ENCODE measurements around the gene TNS3.
"Not testable (repeated sequence)": the region's sequence is repeated elsewhere in the genome, so short reads cannot be mapped to it uniquely, and the experiment has no call there.

Gene TNS3

GRCh38 chr7:47262160-47262559, 319.8 kb downstream of the TNS3 start:
- not testable (repeated sequence) for DNase-seq (ENCODE audit: low read depth in 3 of 3)

GRCh38 chr7:47260270-47260669, 321.6 kb downstream of the TNS3 start:
- no peak for DNase-seq (ENCODE audit: low read depth in 3 of 3)

- no peak for DNase-seq (ENCODE audit: low read depth in 3 of 3)
Observed at GRCh38 chr7:47259682-47260081, 322.2 kb downstream of the TNS3 start.

- no peak for DNase-seq (ENCODE audit: low read depth in 3 of 3)
Observed at GRCh38 chr7:47258798-47259197, 323.1 kb downstream of the TNS3 start.

DNA sequence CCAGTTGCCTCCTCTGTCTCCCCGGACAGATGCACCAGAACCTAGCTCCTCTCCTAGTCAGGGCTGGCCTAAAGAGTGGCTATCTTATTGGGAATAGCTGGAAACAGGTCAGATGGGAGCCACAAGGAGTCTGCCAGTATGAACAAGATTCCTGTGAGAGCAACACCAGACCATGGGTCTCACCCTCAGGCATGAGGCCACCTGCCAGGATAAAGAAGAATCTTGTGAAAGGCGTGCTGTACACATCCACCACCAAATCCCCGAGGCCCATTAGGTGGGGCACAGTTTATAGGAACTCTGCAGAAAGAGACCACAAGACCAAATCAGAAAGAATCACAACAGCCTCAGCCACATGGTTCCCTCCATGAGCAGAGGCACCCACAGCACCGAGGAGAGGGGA, 325.9 kb downstream of the TNS3 start:
- DNase-seq (ENCODE audit: low read depth in 3 of 3), result no peak

- DNase-seq (ENCODE audit: low read depth in 3 of 3), result no peak
Observed at GRCh38 chr7:47255441-47255840, 326.5 kb downstream of the TNS3 start.

DNA sequence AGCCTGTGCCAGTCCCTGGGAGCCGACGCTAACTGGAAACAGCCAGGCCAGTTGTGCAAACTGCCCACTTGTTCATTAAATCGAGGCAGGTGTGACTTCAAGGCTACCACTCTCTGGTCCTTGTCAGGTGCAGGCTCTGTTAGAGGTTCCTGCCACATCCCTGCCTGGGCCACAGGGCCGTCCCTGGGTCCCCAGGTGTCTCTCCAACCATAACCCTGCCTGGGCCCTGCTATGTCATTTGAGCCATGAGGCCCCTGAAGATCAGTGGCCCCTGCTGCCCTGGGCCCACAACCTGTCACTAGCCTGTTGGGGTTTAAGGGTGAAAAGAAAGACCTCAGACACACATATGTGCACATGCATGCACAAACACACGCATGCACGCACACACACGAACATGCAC, 326.9 kb downstream of the TNS3 start:
- DNase-seq (ENCODE audit: low read depth in 3 of 3), result no peak

- DNase-seq (ENCODE audit: low read depth in 3 of 3), result peak in 2 of 3 experiments; percentile 5 to 26
Observed at GRCh38 chr7:47254081-47254977, 327.6 kb downstream of the TNS3 start.

DNA sequence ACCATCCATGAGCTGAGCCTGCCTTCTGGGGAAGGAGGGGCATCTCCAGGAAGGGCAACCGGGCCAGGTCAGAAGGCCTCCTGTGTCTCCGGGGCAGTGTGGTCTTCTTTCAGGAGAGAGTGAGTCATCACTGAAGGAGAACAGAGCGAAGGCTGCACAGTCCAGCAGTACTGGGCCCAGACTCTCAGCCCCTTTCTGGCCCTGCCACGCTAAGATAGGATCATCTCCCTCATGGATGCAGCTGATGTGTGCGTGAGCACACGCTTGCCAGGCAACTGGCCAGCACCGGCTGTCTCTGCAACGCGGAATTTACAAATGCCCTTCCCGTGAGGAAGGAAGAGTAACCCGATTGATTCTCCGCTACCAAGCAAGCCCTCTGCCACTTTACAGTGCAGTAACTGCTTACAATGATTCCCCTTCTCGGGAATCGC, 328.2 kb downstream of the TNS3 start:
- DNase-seq (ENCODE audit: low read depth in 3 of 3), result no peak

DNA sequence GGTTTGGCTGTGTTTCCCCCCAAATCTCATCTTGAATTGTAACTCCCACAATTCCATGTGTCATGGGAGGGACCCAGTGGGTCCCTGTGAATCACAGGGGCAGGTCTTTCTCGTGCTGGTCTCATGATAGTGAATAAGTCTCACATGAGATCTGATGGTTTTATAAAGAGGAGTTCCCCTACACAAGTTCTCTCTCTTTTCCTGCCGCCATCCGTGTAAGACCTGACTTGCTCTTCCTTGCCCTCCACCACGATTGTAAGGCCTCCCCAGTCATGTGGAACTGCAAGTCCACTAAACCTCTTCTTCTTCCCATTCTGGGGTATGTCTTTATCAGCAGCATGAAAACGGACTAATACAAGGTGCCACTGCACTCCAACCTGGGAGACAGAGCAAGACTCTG, 329.2 kb downstream of the TNS3 start:
- no peak for DNase-seq (ENCODE audit: low read depth in 3 of 3)

DNA sequence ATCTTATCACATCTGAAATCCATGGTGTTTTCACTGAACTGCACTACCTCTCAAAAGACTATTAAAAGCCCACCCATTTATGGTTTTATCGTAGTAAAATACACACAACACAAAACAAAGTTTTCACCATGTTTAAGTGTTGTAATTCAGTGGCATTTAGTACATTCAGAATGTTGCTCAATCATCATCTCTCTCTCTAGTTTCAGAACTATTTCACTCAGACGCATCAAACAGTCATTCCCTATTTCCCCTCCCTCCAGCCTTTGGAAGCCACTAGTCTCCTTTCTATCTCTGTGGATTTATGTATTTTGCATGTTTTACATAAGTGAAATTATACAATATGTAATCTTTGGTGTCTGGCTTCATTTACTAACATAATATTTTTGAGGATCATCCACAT, 332.6 kb downstream of the TNS3 start:
- no peak for DNase-seq (ENCODE audit: low read depth in 3 of 3)

DNA sequence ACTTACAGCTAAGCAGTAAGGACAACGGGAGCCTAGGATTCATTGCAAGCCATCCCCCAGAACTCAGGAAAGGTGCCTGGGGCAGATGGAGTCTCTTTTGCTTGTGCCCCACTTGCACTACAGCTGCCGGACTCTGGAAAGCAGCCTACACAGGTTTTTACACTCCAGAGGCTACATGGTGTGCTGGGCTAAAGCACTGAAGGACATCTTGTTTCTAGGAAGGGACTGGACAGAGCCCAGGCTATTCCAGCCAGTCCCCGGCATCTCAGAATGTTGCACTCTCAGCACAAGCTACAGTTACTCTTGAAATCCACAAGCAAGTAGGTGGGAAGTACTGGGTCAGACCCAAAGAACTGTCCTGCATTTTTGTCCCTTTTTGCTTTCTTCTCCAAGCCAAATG, 333.1 kb downstream of the TNS3 start:
- DNase-seq (ENCODE audit: low read depth in 3 of 3), result no peak

- DNase-seq (ENCODE audit: low read depth in 3 of 3), result no peak
Observed at GRCh38 chr7:47247132-47247531, 334.8 kb downstream of the TNS3 start.

DNA sequence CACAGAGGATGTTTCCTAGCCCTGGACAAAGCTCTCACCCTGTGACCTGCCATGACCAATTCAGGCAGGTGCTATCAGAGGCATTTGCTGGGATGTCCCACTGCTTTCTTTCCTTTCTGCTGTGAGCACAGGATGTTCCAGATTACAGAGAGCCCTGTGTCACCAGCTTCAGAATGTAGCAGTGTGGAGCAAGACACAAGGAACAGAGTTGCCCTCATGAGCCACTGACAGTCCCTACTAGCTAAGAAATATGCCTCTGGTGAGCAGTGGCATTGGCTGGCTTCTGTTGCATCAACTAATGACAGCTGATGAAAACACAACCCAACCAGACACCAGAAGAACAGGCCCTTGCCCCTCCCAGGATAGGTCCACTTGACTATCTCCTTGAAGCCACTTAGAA, 337.2 kb downstream of the TNS3 start:
- no peak for DNase-seq (ENCODE audit: low read depth in 3 of 3)

DNA sequence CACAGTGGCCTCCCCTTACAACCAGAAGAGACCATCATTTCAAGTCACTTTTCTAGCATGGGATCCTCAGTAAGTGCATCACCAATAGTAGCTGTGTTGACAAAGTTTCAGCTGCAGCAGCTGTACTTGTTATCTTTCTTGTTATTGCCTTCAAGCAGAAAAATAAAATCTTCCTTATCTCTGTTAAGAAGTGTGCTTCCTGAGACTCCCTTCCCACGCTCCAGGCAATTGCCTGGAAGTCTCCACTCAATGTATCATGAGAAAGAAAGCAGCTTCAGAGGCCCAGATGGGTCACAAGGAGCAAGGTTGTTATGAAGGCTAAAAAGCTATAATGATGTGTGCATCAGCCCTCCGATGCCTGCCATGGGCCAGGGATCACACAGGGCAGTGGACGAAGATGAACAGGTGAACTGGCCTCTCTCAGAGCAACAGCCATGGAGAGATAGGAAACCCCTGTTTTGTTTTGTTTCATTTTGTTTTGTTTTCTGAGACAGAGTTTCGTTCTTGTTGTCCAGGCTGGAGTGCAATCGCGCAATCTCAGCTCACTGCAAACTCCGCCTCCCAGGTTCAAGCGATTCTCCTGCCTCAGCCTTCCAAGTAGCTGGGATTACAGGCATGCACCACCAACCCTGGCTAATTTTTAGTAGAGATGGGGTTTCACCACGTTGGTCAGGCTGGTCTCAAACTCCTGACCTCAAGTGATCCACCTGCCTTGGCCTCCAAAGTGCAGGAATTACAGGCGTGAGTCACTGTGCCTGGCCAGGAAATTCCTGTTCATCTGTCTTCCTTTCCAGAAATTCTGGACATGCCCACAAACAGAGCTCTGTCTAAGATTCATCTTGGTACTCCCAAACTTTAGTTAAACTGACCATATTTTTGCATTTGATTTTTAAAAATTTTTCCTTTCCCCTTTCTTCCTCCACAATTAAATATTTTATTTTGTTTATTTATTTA, 340.5 kb downstream of the TNS3 start:
- DNase-seq (ENCODE audit: low read depth in 3 of 3), result no peak

DNA sequence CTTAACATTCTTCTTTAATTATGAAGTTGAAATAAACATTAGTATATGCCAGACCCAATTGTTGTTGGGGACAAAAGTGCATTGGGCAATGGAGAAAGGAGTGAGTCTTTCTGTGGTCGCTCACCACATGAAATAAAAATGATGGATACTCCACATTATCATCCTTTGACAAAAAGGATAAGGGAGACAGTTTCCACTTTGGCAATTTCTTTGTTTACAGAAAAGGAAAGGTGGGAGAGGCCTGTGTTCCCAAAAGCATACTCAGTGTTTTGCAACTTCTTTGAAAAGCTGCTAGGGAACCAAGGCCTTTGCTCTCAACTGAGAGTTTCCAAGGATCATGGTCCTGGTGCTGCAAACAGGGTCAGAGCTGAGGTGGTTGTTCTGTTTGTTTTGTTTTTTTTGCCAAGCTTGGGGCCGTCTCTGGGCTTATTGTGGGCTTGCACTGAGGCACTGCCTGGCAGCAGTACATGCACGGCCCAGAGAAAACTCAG, 341.9 kb downstream of the TNS3 start:
- DNase-seq (ENCODE audit: low read depth in 3 of 3), result no peak

DNA sequence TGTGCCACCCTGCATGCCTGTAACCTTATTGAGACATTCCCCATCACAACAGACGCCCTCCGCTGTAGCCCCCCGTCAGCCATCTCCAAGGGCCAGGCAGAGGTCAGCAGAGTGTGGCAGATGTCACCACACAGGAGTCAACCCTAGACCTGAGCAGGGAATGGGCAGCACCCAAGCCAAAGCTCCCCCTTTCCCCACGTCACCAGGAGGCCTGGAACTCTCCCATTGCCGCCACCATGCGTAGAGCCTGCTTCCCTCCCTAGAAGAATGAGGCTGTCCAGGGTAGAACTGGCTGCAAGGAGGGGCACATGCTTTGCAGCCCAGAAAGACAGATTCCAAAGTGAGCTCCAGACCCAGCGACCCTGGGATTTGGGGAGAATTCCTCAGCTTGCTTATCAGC, 342.9 kb downstream of the TNS3 start:
- no peak for DNase-seq (ENCODE audit: low read depth in 3 of 3)

DNA sequence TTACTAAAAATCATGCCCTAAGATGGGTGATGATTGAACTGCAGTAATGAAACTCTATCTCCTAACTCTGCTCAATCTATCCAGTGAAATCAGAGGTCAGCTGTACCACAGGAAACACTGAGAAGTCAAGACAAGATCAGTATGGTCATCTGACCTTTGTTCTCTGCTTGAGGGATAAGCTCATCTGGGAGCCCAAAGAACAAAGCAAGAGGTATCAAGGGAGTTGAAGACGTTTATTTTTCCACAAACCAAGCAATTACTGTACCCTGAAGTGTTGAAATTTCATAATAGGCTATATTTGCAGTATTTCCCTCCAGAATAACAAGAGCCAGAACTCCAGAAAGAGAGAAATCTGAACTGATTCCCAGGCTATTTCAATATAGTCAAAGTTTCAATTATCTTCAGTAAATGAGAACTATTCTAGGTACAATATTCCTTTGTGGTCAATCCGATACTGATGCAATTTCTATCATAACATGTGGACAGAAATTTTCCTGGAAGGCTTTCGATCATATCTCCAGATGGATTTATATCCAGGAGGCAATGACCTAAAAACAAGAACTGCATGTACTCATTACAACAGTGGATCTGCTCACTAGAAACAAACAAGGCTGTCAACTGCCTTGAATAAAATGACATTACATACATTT, 345.3 kb downstream of the TNS3 start:
- no peak for DNase-seq (ENCODE audit: low read depth in 3 of 3)

DNA sequence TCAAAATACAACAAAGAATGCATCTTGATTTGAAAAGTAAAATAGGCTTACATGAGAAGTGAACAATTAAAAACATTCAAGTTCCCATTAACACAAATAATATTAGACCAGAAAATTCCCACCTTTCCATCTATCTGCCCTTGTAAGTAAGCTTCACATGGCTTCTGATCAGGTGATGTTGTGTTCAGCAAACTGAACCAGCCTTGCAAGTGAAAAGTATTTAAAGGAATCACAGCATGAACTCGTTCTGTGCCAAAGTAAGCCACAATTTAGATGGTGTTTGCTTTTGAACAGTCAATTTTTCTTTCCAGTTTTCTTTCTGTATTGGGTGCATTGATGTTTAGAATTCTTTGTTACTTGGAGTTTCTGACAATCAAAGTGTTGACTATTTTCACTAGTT, 347.9 kb downstream of the TNS3 start:
- DNase-seq (ENCODE audit: low read depth in 3 of 3), result no peak

- no peak for DNase-seq (ENCODE audit: low read depth in 3 of 3)
Observed at GRCh38 chr7:47232751-47233412, 349.0 kb downstream of the TNS3 start.

- DNase-seq (ENCODE audit: low read depth in 3 of 3), result no peak
Observed at GRCh38 chr7:47231627-47232026, 350.3 kb downstream of the TNS3 start.

Data from stimulated activated CD4-positive, alpha-beta T cell treated with anti-CD3 and anti-CD28 coated beads, TNF-alpha, amount 100 ng/mL, for 4 hours (primary cell).